ENCODE results near the gene GASK1A.

GASK1A gene

DNA sequence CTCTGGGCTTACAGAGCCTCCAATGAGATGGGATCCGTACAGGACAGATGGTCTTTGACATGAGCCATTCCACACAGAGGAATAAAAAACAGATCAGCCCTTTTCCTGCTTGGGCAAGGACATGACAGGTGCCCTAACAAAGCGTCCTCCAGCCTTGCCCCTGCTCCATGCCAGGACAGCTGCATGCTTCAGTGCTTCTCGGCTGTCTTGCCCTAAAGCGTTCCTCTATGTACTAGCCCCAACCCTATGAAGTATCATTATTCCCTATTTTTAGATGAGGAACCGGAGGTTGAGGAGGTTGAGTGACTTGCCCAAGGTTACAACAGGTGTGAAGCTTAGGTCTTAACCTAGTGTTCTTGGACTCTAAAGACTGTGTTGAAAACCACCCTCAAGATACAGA lies 116.3 kb downstream of the GASK1A start:
- Histone ChIP-seq H3K9me3 (ENCODE audit: severe bottlenecking) (no peaks in the 10 kb centered on the region), H3K4me1 (ENCODE audit: insufficient read depth, poor library complexity, severe bottlenecking) (no peaks in the 10 kb centered on the region), H3K27ac (ENCODE audit: poor library complexity, severe bottlenecking) (no peak overlapping the region), H3K4me3 (ENCODE audit: severe bottlenecking) (no peak overlapping the region), H3K27me3 (ENCODE audit: insufficient read depth, poor library complexity, severe bottlenecking) (no peaks in the 10 kb centered on the region), H3K36me3 (ENCODE audit: low read depth) (no peaks in the 10 kb centered on the region)
- DNase-seq (ENCODE audit: low spot score): no peak
- no peak for ATAC-seq (ENCODE audit: low read depth)
- TF ChIP-seq, protein P1, sequence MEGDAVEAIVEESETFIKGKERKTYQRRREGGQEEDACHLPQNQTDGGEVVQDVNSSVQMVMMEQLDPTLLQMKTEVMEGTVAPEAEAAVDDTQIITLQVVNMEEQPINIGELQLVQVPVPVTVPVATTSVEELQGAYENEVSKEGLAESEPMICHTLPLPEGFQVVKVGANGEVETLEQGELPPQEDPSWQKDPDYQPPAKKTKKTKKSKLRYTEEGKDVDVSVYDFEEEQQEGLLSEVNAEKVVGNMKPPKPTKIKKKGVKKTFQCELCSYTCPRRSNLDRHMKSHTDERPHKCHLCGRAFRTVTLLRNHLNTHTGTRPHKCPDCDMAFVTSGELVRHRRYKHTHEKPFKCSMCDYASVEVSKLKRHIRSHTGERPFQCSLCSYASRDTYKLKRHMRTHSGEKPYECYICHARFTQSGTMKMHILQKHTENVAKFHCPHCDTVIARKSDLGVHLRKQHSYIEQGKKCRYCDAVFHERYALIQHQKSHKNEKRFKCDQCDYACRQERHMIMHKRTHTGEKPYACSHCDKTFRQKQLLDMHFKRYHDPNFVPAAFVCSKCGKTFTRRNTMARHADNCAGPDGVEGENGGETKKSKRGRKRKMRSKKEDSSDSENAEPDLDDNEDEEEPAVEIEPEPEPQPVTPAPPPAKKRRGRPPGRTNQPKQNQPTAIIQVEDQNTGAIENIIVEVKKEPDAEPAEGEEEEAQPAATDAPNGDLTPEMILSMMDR (IDR thresholded peaks at IDR 0.05; ENCODE audit: poor library complexity, severe bottlenecking): no peak

DNA sequence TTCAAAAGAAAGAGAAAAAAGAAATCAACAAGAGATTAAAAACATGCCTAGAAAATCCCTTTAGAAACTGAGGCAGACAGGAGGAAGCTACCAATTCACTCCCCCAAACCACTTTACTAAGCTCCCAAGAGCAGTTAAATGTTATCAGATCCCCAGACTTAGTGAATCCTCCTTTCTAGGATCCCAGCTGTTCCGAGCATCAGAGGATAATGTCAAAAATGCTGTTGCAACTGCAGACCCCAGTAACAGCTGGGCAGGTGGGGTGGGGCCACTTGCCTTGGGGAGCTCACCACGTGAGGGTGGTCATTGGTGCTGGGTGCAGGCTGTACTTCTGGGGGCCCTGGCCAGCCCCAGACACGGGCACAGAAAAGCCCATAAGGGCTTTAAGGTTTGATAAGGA lies 117.7 kb downstream of the GASK1A start:
- no peak for ATAC-seq (ENCODE audit: low read depth)
- Histone ChIP-seq H3K27ac (ENCODE audit: poor library complexity, severe bottlenecking) (no peak overlapping the region), H3K9me3 (ENCODE audit: severe bottlenecking) (no peaks in the 10 kb centered on the region), H3K4me1 (ENCODE audit: insufficient read depth, poor library complexity, severe bottlenecking) (no peaks in the 10 kb centered on the region), H3K27me3 (ENCODE audit: insufficient read depth, poor library complexity, severe bottlenecking) (no peaks in the 10 kb centered on the region), H3K36me3 (ENCODE audit: low read depth) (no peaks in the 10 kb centered on the region), H3K4me3 (ENCODE audit: severe bottlenecking) (no peak overlapping the region)
- DNase-seq (ENCODE audit: low spot score): no peak
- TF ChIP-seq, protein P1 (IDR thresholded peaks at IDR 0.05; ENCODE audit: poor library complexity, severe bottlenecking): no peak

DNA sequence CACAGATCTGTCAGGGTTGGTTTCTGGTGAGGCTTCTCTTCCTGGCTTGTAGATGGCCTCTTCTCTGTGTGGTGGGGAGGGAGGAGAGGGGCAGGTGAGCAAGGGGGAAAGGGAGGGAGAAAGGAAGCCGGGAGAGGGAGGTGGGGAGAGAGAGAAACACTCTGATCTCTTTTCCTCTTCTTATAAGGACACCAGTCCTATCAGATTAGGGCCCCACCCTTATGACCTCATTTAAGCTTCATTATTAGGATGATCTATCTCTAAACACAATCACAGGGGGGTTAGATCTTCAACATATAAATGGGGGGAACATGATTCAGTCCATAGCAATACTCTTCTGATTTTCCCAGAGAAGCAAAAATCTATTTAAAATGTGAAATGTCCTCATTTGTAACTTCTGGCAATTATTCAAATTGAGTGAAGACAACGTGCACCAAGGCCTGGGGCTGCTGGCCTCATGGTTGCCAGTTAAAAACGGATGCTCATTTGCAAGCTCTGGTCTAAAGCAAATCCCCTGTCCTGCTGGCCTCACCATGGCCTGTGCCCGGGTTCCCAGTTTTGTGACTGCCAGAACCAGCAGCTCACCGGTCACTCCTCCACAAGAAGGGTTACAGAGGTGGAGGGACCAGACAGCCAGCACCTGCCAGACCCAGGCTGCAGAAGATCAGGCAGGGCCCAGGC lies 118.4 kb downstream of the GASK1A start:
- no peak for DNase-seq (ENCODE audit: low spot score)
- Histone ChIP-seq H3K9me3 (ENCODE audit: severe bottlenecking) (no peaks in the 10 kb centered on the region), H3K4me3 (ENCODE audit: severe bottlenecking) (no peak overlapping the region), H3K27me3 (ENCODE audit: insufficient read depth, poor library complexity, severe bottlenecking) (no peaks in the 10 kb centered on the region), H3K27ac (ENCODE audit: poor library complexity, severe bottlenecking) (no peak overlapping the region), H3K36me3 (ENCODE audit: low read depth) (no peaks in the 10 kb centered on the region), H3K4me1 (ENCODE audit: insufficient read depth, poor library complexity, severe bottlenecking) (no peaks in the 10 kb centered on the region)
- TF ChIP-seq, protein P1 (IDR thresholded peaks at IDR 0.05; ENCODE audit: poor library complexity, severe bottlenecking): no peak
- ATAC-seq (ENCODE audit: low read depth): no peak

DNA sequence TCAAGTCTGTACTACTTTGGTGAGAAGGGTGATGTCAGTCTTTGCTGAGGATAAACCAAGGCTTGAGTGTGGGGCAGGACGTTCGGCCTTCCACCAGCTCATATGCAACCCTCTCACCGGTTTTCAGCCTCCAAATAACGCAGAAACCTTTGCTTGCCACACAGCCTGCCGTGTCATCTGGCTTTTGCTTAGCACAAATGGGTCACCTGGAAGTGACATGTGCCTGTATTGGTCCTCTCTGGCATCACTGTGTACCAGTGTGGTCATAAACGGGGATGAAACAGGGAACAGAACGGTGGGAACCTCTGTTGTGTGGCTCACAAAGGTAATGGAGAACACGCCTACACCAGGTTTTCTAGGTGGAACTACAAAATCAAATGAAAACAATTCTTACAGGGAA lies 119.7 kb downstream of the GASK1A start:
- H3K36me3 ChIP-seq (ENCODE audit: low read depth): no peaks in the 10 kb centered on the region
- DNase-seq (ENCODE audit: low spot score): no peak
- H3K27me3 ChIP-seq (ENCODE audit: insufficient read depth, poor library complexity, severe bottlenecking): no peaks in the 10 kb centered on the region
- no peak overlapping the region for H3K4me3 ChIP-seq (ENCODE audit: severe bottlenecking)
- no peak overlapping the region for H3K27ac ChIP-seq (ENCODE audit: poor library complexity, severe bottlenecking)
- H3K9me3 ChIP-seq (ENCODE audit: severe bottlenecking): no peaks in the 10 kb centered on the region
- TF ChIP-seq, protein P1 (IDR thresholded peaks at IDR 0.05; ENCODE audit: poor library complexity, severe bottlenecking): no peak
- no peak for ATAC-seq (ENCODE audit: low read depth)
- H3K4me1 ChIP-seq (ENCODE audit: insufficient read depth, poor library complexity, severe bottlenecking): no peaks in the 10 kb centered on the region

DNA sequence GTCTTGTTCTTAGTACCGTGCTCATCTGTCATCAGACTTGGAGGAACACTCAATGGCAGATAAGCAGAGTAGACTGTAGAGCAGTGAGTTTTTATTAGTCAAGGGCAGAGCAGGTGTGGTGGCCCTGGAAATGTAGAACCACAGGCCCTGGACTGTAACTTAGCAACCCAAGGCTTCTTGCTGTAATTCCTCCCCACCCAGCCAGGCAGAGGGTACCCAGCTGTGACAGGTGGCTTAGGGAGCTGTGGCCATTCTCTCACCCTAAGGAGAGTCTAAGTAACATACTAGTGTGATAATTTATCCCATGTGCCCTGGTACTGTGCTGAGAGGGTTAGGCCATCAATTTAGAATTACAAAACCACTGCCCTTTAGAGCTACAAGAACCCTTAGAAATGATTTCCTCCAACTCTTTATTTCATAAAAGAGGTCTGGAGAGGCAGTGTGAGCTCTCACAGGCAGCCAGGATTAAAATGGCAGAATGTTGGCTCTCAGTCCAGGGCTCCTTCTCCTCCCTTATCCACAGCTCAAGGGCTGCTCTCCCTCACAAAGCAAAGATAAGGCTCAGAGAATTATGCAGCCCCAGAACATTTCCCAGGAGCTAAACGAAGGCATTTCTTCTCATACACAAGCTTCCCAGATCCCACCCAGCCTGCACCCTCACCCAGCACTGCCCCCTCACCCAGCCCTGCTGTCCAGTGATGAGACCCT lies 123.8 kb downstream of the GASK1A start:
- no peaks in the 10 kb centered on the region for H3K36me3 ChIP-seq (ENCODE audit: low read depth)
- TF ChIP-seq, protein P1 (IDR thresholded peaks at IDR 0.05; ENCODE audit: poor library complexity, severe bottlenecking): no peak
- no peak for ATAC-seq (ENCODE audit: low read depth)
- no peak overlapping the region for H3K4me3 ChIP-seq (ENCODE audit: severe bottlenecking)
- no peaks in the 10 kb centered on the region for H3K9me3 ChIP-seq (ENCODE audit: severe bottlenecking)
- H3K27me3 ChIP-seq (ENCODE audit: insufficient read depth, poor library complexity, severe bottlenecking): no peaks in the 10 kb centered on the region
- no peak for DNase-seq (ENCODE audit: low spot score)
- no peak overlapping the region for H3K27ac ChIP-seq (ENCODE audit: poor library complexity, severe bottlenecking)
- no peaks in the 10 kb centered on the region for H3K4me1 ChIP-seq (ENCODE audit: insufficient read depth, poor library complexity, severe bottlenecking)
